Trophoblast cell (in vitro differentiated cells and primary cell): ENCODE measurements around the gene PRXL2B.
"Not testable (repeated sequence)": the region's sequence is repeated elsewhere in the genome, so short reads cannot be mapped to it uniquely, and the experiment has no call there.

Experiments used
- DNase-seq, 2 donors: peaks; one replicate each; pipeline ENCODE4 v3.0.0-alpha.2; 2016
- H2AFZ ChIP-seq: 2 replicates; pipeline ENCODE4 v1.6.1; 2013; ENCODE audit warnings: low read length, moderate library complexity, mild to moderate bottlenecking; ENCODE audit not compliant: insufficient read depth, poor library complexity
- H2AK5ac ChIP-seq: 2 replicates; pipeline ENCODE4 v1.6.1; 2013; ENCODE audit warnings: mild to moderate bottlenecking, low read length
- H2BK120ac ChIP-seq: 2 replicates; pipeline ENCODE4 v1.6.1; 2013; ENCODE audit warnings: low read length, mild to moderate bottlenecking, moderate library complexity; ENCODE audit not compliant: insufficient read depth, poor library complexity
- H2BK12ac ChIP-seq: 2 replicates; pipeline ENCODE4 v1.6.1; 2013; ENCODE audit warnings: mild to moderate bottlenecking, low read length, moderate library complexity
- H2BK5ac ChIP-seq: 2 replicates; pipeline ENCODE4 v1.6.1; 2013; ENCODE audit warnings: low read length, low read depth, moderate library complexity, mild to moderate bottlenecking; ENCODE audit not compliant: poor library complexity
- H3K14ac ChIP-seq: 2 replicates; pipeline ENCODE4 v1.6.1; 2013; ENCODE audit warnings: mild to moderate bottlenecking, low read length
- H3K18ac ChIP-seq: 2 replicates; pipeline ENCODE4 v1.6.1; 2013; ENCODE audit warnings: mild to moderate bottlenecking, low read length
- H3K23ac ChIP-seq: 2 replicates; pipeline ENCODE4 v1.6.1; 2013; ENCODE audit warnings: low read length
- H3K27ac ChIP-seq: 2 replicates; pipeline ENCODE4 v1.5.1; 2013; ENCODE audit warnings: low read depth, mild to moderate bottlenecking, inconsistent platforms, low read length, moderate library complexity
- H3K27me3 ChIP-seq: 2 replicates; pipeline ENCODE4 v1.6.1; 2013; ENCODE audit warnings: inconsistent platforms, mild to moderate bottlenecking, low read length, moderate library complexity; ENCODE audit not compliant: insufficient read depth
- H3K36me3 ChIP-seq, 2 experiments: 1 replicate in 1 of 2; 2 replicates in 1 of 2; pipeline ENCODE4 v1.6.1; 2013; ENCODE audit warnings: low read length in 2 of 2, mild to moderate bottlenecking in 2 of 2, moderate library complexity in 1 of 2; ENCODE audit not compliant: insufficient read depth in 2 of 2, control insufficient read depth in 1 of 2
- H3K4ac ChIP-seq: 2 replicates; pipeline ENCODE4 v1.6.1; 2013; ENCODE audit warnings: low read depth, mild to moderate bottlenecking, low read length, moderate library complexity
- H3K4me1 ChIP-seq, 2 experiments: 1 replicate in 1 of 2; 2 replicates in 1 of 2; pipeline ENCODE4 v1.6.1; 2013; ENCODE audit warnings: low read length in 2 of 2, mild to moderate bottlenecking in 2 of 2, moderate library complexity in 1 of 2; ENCODE audit not compliant: insufficient read depth in 2 of 2, control insufficient read depth in 1 of 2
- H3K4me2 ChIP-seq: 2 replicates; pipeline ENCODE4 v1.6.1; 2013; ENCODE audit warnings: inconsistent platforms, mild to moderate bottlenecking, low read length, moderate library complexity
- H3K4me3 ChIP-seq: 2 replicates; pipeline ENCODE4 v1.5.1; 2013; ENCODE audit warnings: mild to moderate bottlenecking, low read depth, low read length, inconsistent platforms
- H3K79me1 ChIP-seq: one replicate; pipeline ENCODE4 v1.6.1; 2013; ENCODE audit warnings: low read length
- H3K79me2 ChIP-seq: 2 replicates; pipeline ENCODE4 v1.6.1; 2013; ENCODE audit warnings: low read length, mild to moderate bottlenecking; ENCODE audit not compliant: control insufficient read depth, insufficient read depth, poor library complexity
- H3K9ac ChIP-seq: 2 replicates; pipeline ENCODE4 v1.6.1; 2013; ENCODE audit warnings: mild to moderate bottlenecking, low read length
- H3K9me3 ChIP-seq: 2 replicates; pipeline ENCODE4 v1.6.1; 2013; ENCODE audit warnings: low read depth, mild to moderate bottlenecking, control low read depth, inconsistent platforms, low read length; ENCODE audit not compliant: insufficient read depth
- H4K12ac ChIP-seq: 2 replicates; pipeline ENCODE4 v1.6.1; 2013; ENCODE audit warnings: low read depth, mild to moderate bottlenecking, low read length, moderate library complexity
- H4K8ac ChIP-seq: 2 replicates; pipeline ENCODE4 v1.6.1; 2013; ENCODE audit warnings: low read depth, mild to moderate bottlenecking, low read length, moderate library complexity
- H4K91ac ChIP-seq: one replicate; pipeline ENCODE4 v1.6.1; 2013; ENCODE audit warnings: low read depth, mild to moderate bottlenecking, low read length, moderate library complexity
- WGBS: extraction: QIAGEN DNeasy Blood & Tissue Kit; methylation state at CpG from one replicate; pipeline ENCODE4 v1.1.7; 2013; ENCODE audit warnings: missing lambda C conversion rate; ENCODE audit not compliant: insufficient read length, insufficient coverage; ENCODE audit errors: extremely low coverage; 5-methylcytosine and 5-hydroxymethylcytosine counted together

The PRXL2B gene

GRCh38 chr1:2575801-2576663 lies 10.5 kb upstream of the PRXL2B start:
- H4K8ac ChIP-seq: no peak overlapping the region
- peaks cover 5% of the 10 kb centered on the region for H3K9me3 ChIP-seq
- no peak overlapping the region for H3K14ac ChIP-seq
- H2BK12ac ChIP-seq: no peak overlapping the region
- no peaks in the 10 kb centered on the region for H3K27me3 ChIP-seq
- H2AFZ ChIP-seq: no peak overlapping the region
- no peak overlapping the region for H2AK5ac ChIP-seq
- no peak overlapping the region for H4K91ac ChIP-seq
- no peaks in the 10 kb centered on the region for H3K79me1 ChIP-seq
- WGBS: no CpG with 5 or more reads among the region's 23 CpGs
- no peak overlapping the region for H3K4me3 ChIP-seq
- no peak overlapping the region for H3K4ac ChIP-seq
- H3K27ac ChIP-seq: no peak overlapping the region
- peaks cover 6 to 7% of the 10 kb centered on the region in 2 experiments for H3K4me1 ChIP-seq
- no peak overlapping the region for H3K23ac ChIP-seq
- no peak overlapping the region for H4K12ac ChIP-seq
- no peak overlapping the region for H3K4me2 ChIP-seq
- no peaks in the 10 kb centered on the region for H3K36me3 ChIP-seq
- DNase-seq: no peak
- H2BK5ac ChIP-seq: no peak overlapping the region
- no peak overlapping the region for H2BK120ac ChIP-seq
- H3K9ac ChIP-seq: no peak overlapping the region
- no peaks in the 10 kb centered on the region for H3K79me2 ChIP-seq
- H3K18ac ChIP-seq: no peak overlapping the region

DNA sequence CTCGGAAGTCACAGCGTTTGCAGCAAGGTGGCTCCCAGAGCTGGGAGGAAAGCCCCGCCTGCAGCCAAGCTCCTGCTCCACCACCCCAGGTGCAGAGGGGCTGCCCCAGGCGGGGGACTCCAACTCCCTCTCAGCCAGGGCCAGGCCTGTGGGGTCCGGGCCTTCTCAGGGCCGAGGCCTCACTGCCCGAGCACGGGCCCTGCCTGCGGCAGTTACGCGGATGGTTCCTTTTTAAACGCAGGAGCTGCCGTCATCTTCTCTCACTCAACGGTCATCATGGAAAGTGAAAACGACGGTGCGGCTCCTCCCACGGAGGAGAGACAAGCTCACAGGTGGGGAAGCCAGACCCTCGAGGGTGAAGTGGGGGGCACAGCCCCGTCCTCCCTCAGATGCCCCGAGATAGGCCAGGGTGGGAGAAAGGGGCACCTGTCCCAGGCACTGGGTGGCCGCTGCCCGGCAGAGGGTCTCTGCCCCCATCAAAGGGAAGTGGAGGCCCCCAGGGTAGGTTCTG lies 9.0 kb upstream of the PRXL2B start:
- not testable (repeated sequence) for H3K4me2 ChIP-seq, H3K27ac ChIP-seq, H2BK5ac ChIP-seq, H3K36me3 ChIP-seq, H2AK5ac ChIP-seq, H3K23ac ChIP-seq, H3K4ac ChIP-seq, H4K12ac ChIP-seq, H3K18ac ChIP-seq, H3K14ac ChIP-seq, H2AFZ ChIP-seq, H2BK12ac ChIP-seq, H3K79me1 ChIP-seq, H2BK120ac ChIP-seq, DNase-seq, H3K27me3 ChIP-seq, H3K4me3 ChIP-seq, H3K9ac ChIP-seq, H3K4me1 ChIP-seq, H3K79me2 ChIP-seq, H3K9me3 ChIP-seq
- no CpG with 5 or more reads among the region's 23 CpGs for WGBS
- H4K8ac ChIP-seq: peak overlapping the region; percentile 2
- peak overlapping the region; percentile 2 for H4K91ac ChIP-seq

- Histone ChIP-seq H4K12ac (no peak overlapping the region), H3K36me3 (no peaks in the 10 kb centered on the region), H3K14ac (no peak overlapping the region), H2BK5ac (no peak overlapping the region), H3K23ac (no peak overlapping the region), H3K18ac (no peak overlapping the region), H2BK12ac (no peak overlapping the region), H2BK120ac (no peak overlapping the region), H3K4ac (no peak overlapping the region), H3K9ac (no peak overlapping the region), H3K27me3 (no peaks in the 10 kb centered on the region), H3K4me1 (peaks cover 6 to 7% of the 10 kb centered on the region in 2 experiments), H3K9me3 (peaks cover 4% of the 10 kb centered on the region), H3K79me1 (no peaks in the 10 kb centered on the region), H3K27ac (no peak overlapping the region), H3K79me2 (no peaks in the 10 kb centered on the region), H3K4me2 (no peak overlapping the region), H2AFZ (no peak overlapping the region), H4K91ac (no peak overlapping the region), H4K8ac (no peak overlapping the region), H2AK5ac (no peak overlapping the region), H3K4me3 (no peak overlapping the region)
- no CpG with 5 or more reads among the region's 4 CpGs for WGBS
- no peak for DNase-seq
Measured at GRCh38 chr1:2578758-2579118, 7.8 kb upstream of the PRXL2B start.

DNA sequence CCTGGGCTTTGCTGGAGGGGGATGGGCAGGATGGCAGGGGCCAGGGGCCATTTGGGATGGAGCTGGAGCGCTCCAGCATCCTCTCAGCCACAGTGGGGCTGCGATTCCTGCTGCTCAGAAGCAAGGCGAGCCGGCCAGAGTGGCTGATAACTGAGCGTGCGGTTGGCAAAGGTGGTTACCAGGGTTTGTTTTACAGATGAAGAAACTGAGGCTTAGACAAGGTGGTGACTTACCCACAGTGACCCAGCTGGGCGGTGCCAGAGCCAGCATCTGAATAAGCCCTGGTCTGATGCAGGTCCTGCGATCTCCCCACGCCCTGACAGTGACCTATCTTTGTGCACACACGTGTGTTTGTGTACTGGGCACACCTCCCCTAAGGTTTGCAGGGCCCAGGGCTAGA lies 5.9 kb upstream of the PRXL2B start:
- no peak overlapping the region for H3K23ac ChIP-seq
- no peak overlapping the region for H4K12ac ChIP-seq
- no peaks in the 10 kb centered on the region for H3K36me3 ChIP-seq
- H3K4ac ChIP-seq: no peak overlapping the region
- H3K4me3 ChIP-seq: no peak overlapping the region
- no peak overlapping the region for H3K27ac ChIP-seq
- no peak overlapping the region for H3K18ac ChIP-seq
- H4K8ac ChIP-seq: no peak overlapping the region
- WGBS: no CpG with 5 or more reads among the region's 10 CpGs
- H3K27me3 ChIP-seq: no peaks in the 10 kb centered on the region
- no peak overlapping the region for H4K91ac ChIP-seq
- DNase-seq: no peak
- H3K4me2 ChIP-seq: no peak overlapping the region
- H3K14ac ChIP-seq: no peak overlapping the region
- no peak overlapping the region for H2BK5ac ChIP-seq
- peaks cover 2% of the 10 kb centered on the region for H3K79me1 ChIP-seq
- H3K4me1 ChIP-seq: peaks cover 8 to 14% of the 10 kb centered on the region in 2 experiments
- no peak overlapping the region for H2BK12ac ChIP-seq
- H2AFZ ChIP-seq: no peak overlapping the region
- no peak overlapping the region for H2AK5ac ChIP-seq
- no peak overlapping the region for H3K9ac ChIP-seq
- H2BK120ac ChIP-seq: no peak overlapping the region
- peaks cover 4% of the 10 kb centered on the region for H3K9me3 ChIP-seq
- H3K79me2 ChIP-seq: peaks cover 2% of the 10 kb centered on the region
